BE2C (cell line): Measurements from ENCODE around the gene COL5A1.
A peak's percentile ranks its signal among the peaks of the same experiment; 100 is the strongest.

Experiments used
- DNase-seq: peaks from one replicate; pipeline ENCODE4 v3.0.0-alpha.2; 2020
- H3K27me3 ChIP-seq: fragments of 250-450 bp; sonication (Bioruptor Pico); 2 replicates; pipeline ENCODE4 v1.5.1; 2020; ENCODE audit warnings: mild to moderate bottlenecking
- H3K36me3 ChIP-seq: fragments of 250-450 bp; sonication (Bioruptor Pico); 2 replicates; pipeline ENCODE4 v1.5.1; 2020; ENCODE audit warnings: mild to moderate bottlenecking
- H3K4me1 ChIP-seq: fragments of 250-450 bp; sonication (Bioruptor Pico); 2 replicates; pipeline ENCODE4 v1.5.1; 2020
- H3K4me3 ChIP-seq: 2 replicates; pipeline ENCODE4 v1.5.1; 2011; ENCODE audit warnings: low read depth, low read length
- H3K9me3 ChIP-seq: fragments of 250-450 bp; sonication (Bioruptor Pico); 2 replicates; pipeline ENCODE4 v1.5.1; 2020
- CTCF ChIP-seq: IDR thresholded peaks from 2 replicates; pipeline ENCODE4 v1.5.1; 2012; ENCODE audit warnings: mild to moderate bottlenecking, low read depth, low read length

COL5A1 gene

GRCh38 chr9:134848504-134848903, 206.9 kb downstream of the COL5A1 start:
- Histone ChIP-seq H3K4me3 (no peak overlapping the region), H3K27me3 (no peaks in the 10 kb centered on the region), H3K9me3 (no peaks in the 10 kb centered on the region; the same call in 1 of the 2 replicates), H3K4me1 (no peaks in the 10 kb centered on the region), H3K36me3 (no peaks in the 10 kb centered on the region)
- no peak for DNase-seq
- TF ChIP-seq CTCF = no peak

GRCh38 chr9:134850611-134851010, 209.0 kb downstream of the COL5A1 start:
- Histone ChIP-seq H3K9me3 (no peaks in the 10 kb centered on the region; the same call in 1 of the 2 replicates), H3K27me3 (no peaks in the 10 kb centered on the region), H3K4me3 (no peak overlapping the region), H3K4me1 (no peaks in the 10 kb centered on the region), H3K36me3 (no peaks in the 10 kb centered on the region)
- DNase-seq = no peak
- no peak for TF ChIP-seq CTCF

GRCh38 chr9:134851020-134851419, 209.4 kb downstream of the COL5A1 start:
- Histone ChIP-seq H3K27me3 (no peaks in the 10 kb centered on the region), H3K36me3 (no peaks in the 10 kb centered on the region), H3K4me1 (no peaks in the 10 kb centered on the region), H3K4me3 (no peak overlapping the region), H3K9me3 (no peaks in the 10 kb centered on the region; the same call in 1 of the 2 replicates)
- TF ChIP-seq CTCF = no peak
- peak; percentile 4 for DNase-seq

GRCh38 chr9:134852906-134853654, 211.5 kb downstream of the COL5A1 start:
- H3K9me3 ChIP-seq = no peaks in the 10 kb centered on the region; the same call in 1 of the 2 replicates
- no peak overlapping the region for H3K4me3 ChIP-seq
- no peaks in the 10 kb centered on the region for H3K36me3 ChIP-seq
- TF ChIP-seq CTCF = no peak
- peak; percentile 3 for DNase-seq
- no peaks in the 10 kb centered on the region for H3K27me3 ChIP-seq
- H3K4me1 ChIP-seq = no peaks in the 10 kb centered on the region

- Histone ChIP-seq H3K4me1 (no peaks in the 10 kb centered on the region), H3K9me3 (no peaks in the 10 kb centered on the region), H3K4me3 (no peak overlapping the region), H3K27me3 (no peaks in the 10 kb centered on the region), H3K36me3 (no peaks in the 10 kb centered on the region)
- TF ChIP-seq CTCF = no peak
- DNase-seq = no peak
These were observed 212.3 kb downstream of the COL5A1 start for GRCh38 chr9:134853893-134854292.

- no peak for DNase-seq
- TF ChIP-seq CTCF = no peak
- no peak overlapping the region for H3K4me3 ChIP-seq
- H3K36me3 ChIP-seq = no peaks in the 10 kb centered on the region
- H3K4me1 ChIP-seq = no peaks in the 10 kb centered on the region
- no peaks in the 10 kb centered on the region for H3K27me3 ChIP-seq
- no peaks in the 10 kb centered on the region for H3K9me3 ChIP-seq
These were observed 213.0 kb downstream of the COL5A1 start for GRCh38 chr9:134854541-134854981.
